Measurements from ENCODE around the gene KDM2A. TPM values are rescaled to one million over a fixed set of nuclear protein-coding genes. Genes with fewer than 3 reads are reported as not detected.
A peak's percentile ranks its signal among the peaks of the same experiment; 100 is the strongest.

KDM2A gene
- total RNA-seq, 2 donors from 2014 or later: 96.8 to 105 TPM

- Mint-ChIP-seq H3K27me3 (no peaks in the 10 kb centered on the region), H3K4me3 (peak overlapping the region; percentile 53), H3K4me1 (peaks cover 6% of the 10 kb centered on the region), H3K36me3 (ENCODE audit: low read depth) (peaks cover 33% of the 10 kb centered on the region), H3K9me3 (peaks cover under 1% of the 10 kb centered on the region), H3K27ac (no peak overlapping the region)
- no peak for ATAC-seq (replicated peaks)
Observed at GRCh38 chr11:67301951-67302516, 183.0 kb downstream of the KDM2A start.

GRCh38 chr11:67302571-67303131, 183.6 kb downstream of the KDM2A start:
- Mint-ChIP-seq H3K27me3 (no peaks in the 10 kb centered on the region), H3K27ac (no peak overlapping the region)
- ATAC-seq (replicated peaks): no peak

GRCh38 chr11:67303132-67303834, 184.2 kb downstream of the KDM2A start, which contains the start of gene SSH3:
Gene SSH3, plus strand, starts transcription at chr11:67303530. Its CDS starts 96 bp downstream, at chr11:67303626.
- H3K27ac Mint-ChIP-seq: no peak within 1 kb of the TSS
- H3K4me3 Mint-ChIP-seq: peak within 1 kb of the TSS; percentile 53
- peak; percentile 90 for ATAC-seq (replicated peaks)
- peaks cover 5% of the 10 kb centered on the region for H3K4me1 Mint-ChIP-seq
- no peaks in the 10 kb centered on the region for H3K27me3 Mint-ChIP-seq
- H3K9me3 Mint-ChIP-seq: no peaks in the 10 kb centered on the region
- H3K36me3 Mint-ChIP-seq (ENCODE audit: low read depth): peaks cover 20% of the 10 kb centered on the region

More at GRCh38 chr11:67302571-67303131, 183.6 kb downstream of the KDM2A start:
- peaks cover 6% of the 10 kb centered on the region for H3K4me1 Mint-ChIP-seq
- H3K9me3 Mint-ChIP-seq: no peaks in the 10 kb centered on the region
- H3K36me3 Mint-ChIP-seq (ENCODE audit: low read depth): peaks cover 27% of the 10 kb centered on the region
- H3K4me3 Mint-ChIP-seq: peak overlapping the region; percentile 53

GRCh38 chr11:67303835-67304411, 184.9 kb downstream of the KDM2A start:
- Mint-ChIP-seq H3K27ac (no peak overlapping the region), H3K27me3 (no peaks in the 10 kb centered on the region), H3K4me3 (peak overlapping the region; percentile 27), H3K9me3 (no peaks in the 10 kb centered on the region), H3K4me1 (no peaks in the 10 kb centered on the region), H3K36me3 (ENCODE audit: low read depth) (peaks cover 14% of the 10 kb centered on the region)
- peak; percentile 42 for ATAC-seq (replicated peaks)

GRCh38 chr11:67304511-67305113, 185.5 kb downstream of the KDM2A start:
- Mint-ChIP-seq H3K9me3 (no peaks in the 10 kb centered on the region), H3K4me3 (peak overlapping the region; percentile 27), H3K36me3 (ENCODE audit: low read depth) (peaks cover 7% of the 10 kb centered on the region), H3K27me3 (no peaks in the 10 kb centered on the region), H3K4me1 (no peaks in the 10 kb centered on the region), H3K27ac (no peak overlapping the region)
- no peak for ATAC-seq (replicated peaks)

GRCh38 chr11:67306769-67307544, 187.9 kb downstream of the KDM2A start:
- H3K9me3 Mint-ChIP-seq: no peaks in the 10 kb centered on the region
- no peaks in the 10 kb centered on the region for H3K36me3 Mint-ChIP-seq (ENCODE audit: low read depth)
- no peak for ATAC-seq (replicated peaks)
- H3K4me1 Mint-ChIP-seq: no peaks in the 10 kb centered on the region
- H3K4me3 Mint-ChIP-seq: no peak overlapping the region
- H3K27ac Mint-ChIP-seq: no peak overlapping the region
- no peaks in the 10 kb centered on the region for H3K27me3 Mint-ChIP-seq

GRCh38 chr11:67307545-67308001, 188.5 kb downstream of the KDM2A start:
- no peaks in the 10 kb centered on the region for H3K9me3 Mint-ChIP-seq
- no peak overlapping the region for H3K4me3 Mint-ChIP-seq
- H3K27ac Mint-ChIP-seq: no peak overlapping the region
- ATAC-seq (replicated peaks): no peak
- H3K4me1 Mint-ChIP-seq: peaks cover 4% of the 10 kb centered on the region
- H3K36me3 Mint-ChIP-seq (ENCODE audit: low read depth): no peaks in the 10 kb centered on the region
- H3K27me3 Mint-ChIP-seq: no peaks in the 10 kb centered on the region

Other genes with a start within 250 kb of the KDM2A start
- gene PC, start 160.9 kb upstream of the KDM2A start, total RNA-seq: 10 to 100 TPM in 1 of 2 donors, 1 to 10 TPM in 1; 8.4 to 10.9 TPM
- gene C11orf86, start 144.0 kb upstream of the KDM2A start, total RNA-seq: not detected
- under 1 TPM in 1 of 2 donors, not detected in 1; 0.08 TPM for gene SYT12, start 96.1 kb upstream of the KDM2A start, total RNA-seq
- 1 to 10 TPM in 1 of 2 donors, under 1 TPM in 1; 0.22 to 1.2 TPM for gene RHOD, start 62.4 kb upstream of the KDM2A start, total RNA-seq
- gene GRK2, start 147.2 kb downstream of the KDM2A start, total RNA-seq: 100 to 1,000 TPM; 197 to 265 TPM
- gene ANKRD13D, start 170.0 kb downstream of the KDM2A start, total RNA-seq: 100 to 1,000 TPM; 102 to 137 TPM
- 10 to 100 TPM; 15.8 to 22.0 TPM for gene SSH3, start 184.3 kb downstream of the KDM2A start, total RNA-seq
- 10 to 100 TPM; 32.4 to 60.2 TPM for gene POLD4, start 234.3 kb downstream of the KDM2A start, total RNA-seq